Esophagus muscularis mucosa (tissue), 4 donors: ENCODE results near the gene RFX3.
"Not testable (repeated sequence)": the region's sequence is repeated elsewhere in the genome, so short reads cannot be mapped to it uniquely, and the experiment has no call there.

Experiments used
- EP300 ChIP-seq: sonication (generic); formaldehyde crosslinking; IDR thresholded peaks from one replicate; pipeline ENCODE4 v1.6.1; 2017; ENCODE audit warnings: antibody characterized with exemption
- POLR2A ChIP-seq: fragments of 450-650 bp; IDR thresholded peaks from one replicate; pipeline ENCODE4 v1.6.1; 2017; ENCODE audit warnings: antibody characterized with exemption, moderate library complexity, mild to moderate bottlenecking, low read depth
- TF ChIP-seq, protein P1 (sequence below), 3 experiments: fragments of 200-600 bp in 2 of 3; fragments of 450-650 bp in 1 of 3; sonication (generic) in 2 of 3; IDR thresholded peaks; one replicate each; pipeline ENCODE4 v1.5.1; 2017 to 2019; ENCODE audit warnings: antibody characterized with exemption in 3 of 3, mild to moderate bottlenecking in 2 of 3, moderate library complexity in 1 of 3

DNA sequence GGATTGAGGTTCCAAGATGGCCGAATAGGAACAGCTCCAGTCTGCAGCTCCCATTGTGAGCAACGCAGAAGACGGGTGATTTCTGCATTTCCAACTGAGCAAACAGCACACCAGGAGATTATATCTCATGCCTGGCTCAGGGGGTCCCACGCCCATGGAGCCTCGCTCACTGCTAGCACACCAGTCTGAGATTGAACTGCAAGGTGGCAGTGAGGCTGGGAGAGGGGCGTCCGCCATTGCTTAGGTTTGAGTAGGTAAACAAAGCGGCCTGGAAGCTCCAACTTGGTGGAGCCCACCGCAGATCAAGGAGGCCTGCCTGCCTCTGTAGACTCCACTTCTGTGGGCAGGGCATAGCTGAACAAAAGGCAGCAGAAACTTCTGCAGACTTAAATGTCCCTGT, 213.2 kb downstream of the RFX3 start:
- TF ChIP-seq, protein P1, sequence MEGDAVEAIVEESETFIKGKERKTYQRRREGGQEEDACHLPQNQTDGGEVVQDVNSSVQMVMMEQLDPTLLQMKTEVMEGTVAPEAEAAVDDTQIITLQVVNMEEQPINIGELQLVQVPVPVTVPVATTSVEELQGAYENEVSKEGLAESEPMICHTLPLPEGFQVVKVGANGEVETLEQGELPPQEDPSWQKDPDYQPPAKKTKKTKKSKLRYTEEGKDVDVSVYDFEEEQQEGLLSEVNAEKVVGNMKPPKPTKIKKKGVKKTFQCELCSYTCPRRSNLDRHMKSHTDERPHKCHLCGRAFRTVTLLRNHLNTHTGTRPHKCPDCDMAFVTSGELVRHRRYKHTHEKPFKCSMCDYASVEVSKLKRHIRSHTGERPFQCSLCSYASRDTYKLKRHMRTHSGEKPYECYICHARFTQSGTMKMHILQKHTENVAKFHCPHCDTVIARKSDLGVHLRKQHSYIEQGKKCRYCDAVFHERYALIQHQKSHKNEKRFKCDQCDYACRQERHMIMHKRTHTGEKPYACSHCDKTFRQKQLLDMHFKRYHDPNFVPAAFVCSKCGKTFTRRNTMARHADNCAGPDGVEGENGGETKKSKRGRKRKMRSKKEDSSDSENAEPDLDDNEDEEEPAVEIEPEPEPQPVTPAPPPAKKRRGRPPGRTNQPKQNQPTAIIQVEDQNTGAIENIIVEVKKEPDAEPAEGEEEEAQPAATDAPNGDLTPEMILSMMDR (IDR thresholded peaks at IDR 0.05) = not testable (repeated sequence)
- TF ChIP-seq POLR2A, EP300: not testable (repeated sequence)
